IMR-90 (cell line): ENCODE data around the gene TLCD4. TPM values are rescaled to one million over a fixed set of nuclear protein-coding genes. Genes with fewer than 3 reads are reported as not detected.

Experiments
- ATAC-seq: fragments of 200-7000 bp; cut with Tn5 transposase; 2 replicates; pipeline ENCODE4 v1.9.1; 2020; ENCODE audit warnings: low read depth, mild to moderate bottlenecking, moderate library complexity
- BruUV-seq: library from RNA; stranded (reverse); fragments of 400-500 nt; replicated peaks from 2 replicates; lab custom pipeline; 2021; lab: Mats Ljungman, UMichigan
- CTCF ChIA-PET: fragments of 300-600 bp; formaldehyde crosslinking; extraction: SDS; loops from one replicate; lab custom pipeline; 2021; ENCODE audit warnings: antibody characterized with exemption; lab: Yijun Ruan, JAX
- POLR2A ChIA-PET: fragments of 300-600 bp; sonication (Branson Sonifier 250); formaldehyde crosslinking; loops from one replicate; lab custom pipeline; 2022; ENCODE audit warnings: antibody characterized with exemption; ENCODE audit not compliant: unreplicated experiment; lab: Charles Lee
- DNase-seq: peaks from one replicate; pipeline ENCODE4 v3.0.0; 2013
- H2AFZ ChIP-seq: replicated peaks from 2 replicates; pipeline ENCODE3; 2013; ENCODE audit warnings: low read length, mild to moderate bottlenecking; ENCODE audit not compliant: poor library complexity
- H2AK5ac ChIP-seq: 2 replicates; pipeline ENCODE4 v1.6.1; 2013; ENCODE audit warnings: low read depth, low read length, inconsistent platforms
- H2AK9ac ChIP-seq: replicated peaks from 2 replicates; pipeline ENCODE3; 2013; ENCODE audit warnings: mild to moderate bottlenecking, low read depth, low read length, moderate library complexity; ENCODE audit not compliant: poor library complexity
- H2BK120ac ChIP-seq: 2 replicates; pipeline ENCODE4 v1.6.1; 2013; ENCODE audit warnings: low read depth, low read length, inconsistent platforms
- H2BK15ac ChIP-seq: 3 replicates; pipeline ENCODE4 v1.6.1; 2013; ENCODE audit warnings: low read depth, low read length, inconsistent platforms
- H2BK20ac ChIP-seq: 2 replicates; pipeline ENCODE4 v1.6.1; 2013; ENCODE audit warnings: low read depth, mild to moderate bottlenecking, inconsistent platforms, low read length, moderate library complexity
- H2BK5ac ChIP-seq: 2 replicates; pipeline ENCODE4 v1.6.1; 2013; ENCODE audit warnings: mild to moderate bottlenecking, low read depth, low read length, inconsistent platforms; ENCODE audit not compliant: poor library complexity, severe bottlenecking
- H3K14ac ChIP-seq: replicated peaks from 2 replicates; pipeline ENCODE4 v1.6.1; 2013; ENCODE audit warnings: low read depth, low read length, inconsistent platforms
- H3K18ac ChIP-seq: 2 replicates; pipeline ENCODE4 v1.6.1; 2013; ENCODE audit warnings: low read depth, low read length, control low read depth
- H3K23ac ChIP-seq: 2 replicates; pipeline ENCODE4 v1.6.1; 2013; ENCODE audit warnings: low read depth, low read length, inconsistent platforms
- H3K27ac ChIP-seq: 2 replicates; pipeline ENCODE4 v1.5.1; 2013; ENCODE audit warnings: mild to moderate bottlenecking, control low read depth, low read length; ENCODE audit not compliant: insufficient read depth
- H3K27me3 ChIP-seq: 2 replicates; pipeline ENCODE4 v1.6.1; 2013; ENCODE audit warnings: low read length; ENCODE audit not compliant: control insufficient read depth, insufficient read depth
- H3K36me3 ChIP-seq: 2 replicates; pipeline ENCODE4 v1.6.1; 2013; ENCODE audit warnings: low read length, mixed read lengths; ENCODE audit not compliant: control insufficient read depth, insufficient read depth
- H3K4ac ChIP-seq: 2 replicates; pipeline ENCODE4 v1.6.1; 2013; ENCODE audit warnings: low read depth, low read length, inconsistent platforms
- H3K4me1 ChIP-seq: 2 replicates; pipeline ENCODE4 v1.6.1; 2013; ENCODE audit warnings: low read length, mixed read lengths; ENCODE audit not compliant: control insufficient read depth, insufficient read depth
- H3K4me2 ChIP-seq: 2 replicates; pipeline ENCODE4 v1.6.1; 2013; ENCODE audit warnings: low read depth, mild to moderate bottlenecking, control low read depth, low read length, moderate library complexity
- H3K4me3 ChIP-seq: 2 replicates; pipeline ENCODE4 v1.5.1; 2013; ENCODE audit warnings: low read depth, mild to moderate bottlenecking, control low read depth, low read length, moderate library complexity; ENCODE audit not compliant: insufficient read depth
- H3K56ac ChIP-seq: 2 replicates; pipeline ENCODE4 v1.6.1; 2013; ENCODE audit warnings: low read length, inconsistent platforms; ENCODE audit not compliant: insufficient read depth; ENCODE audit errors: extremely low read depth
- H3K79me1 ChIP-seq, 2 experiments: 2 replicates each; pipeline ENCODE4 v1.6.1; 2013; ENCODE audit warnings: low read length in 2 of 2, inconsistent platforms in 1 of 2, low read depth in 1 of 2
- H3K9ac ChIP-seq: 2 replicates; pipeline ENCODE4 v1.6.1; 2013; ENCODE audit warnings: low read depth, low read length, control low read depth
- H3K9me1 ChIP-seq: 2 replicates; pipeline ENCODE4 v1.6.1; 2013; ENCODE audit warnings: low read length, inconsistent platforms; ENCODE audit not compliant: insufficient read depth
- H3K9me3 ChIP-seq: 2 replicates; pipeline ENCODE4 v1.6.1; 2013; ENCODE audit warnings: low read length; ENCODE audit not compliant: control insufficient read depth, insufficient read depth
- H4K20me1 ChIP-seq: 2 replicates; pipeline ENCODE4 v1.6.1; 2013; ENCODE audit warnings: low read length, inconsistent platforms; ENCODE audit not compliant: insufficient read depth
- H4K5ac ChIP-seq: 2 replicates; pipeline ENCODE4 v1.6.1; 2013; ENCODE audit warnings: mild to moderate bottlenecking, low read depth, low read length, control low read depth
- H4K8ac ChIP-seq, 2 experiments: 2 replicates each; pipeline ENCODE4 v1.6.1; 2013; ENCODE audit warnings: low read depth in 2 of 2, low read length in 2 of 2, control low read depth in 1 of 2, inconsistent platforms in 1 of 2
- H4K91ac ChIP-seq: 2 replicates; pipeline ENCODE4 v1.6.1; 2013; ENCODE audit warnings: low read depth, low read length, inconsistent platforms; ENCODE audit not compliant: insufficient read depth
- CHD1 ChIP-seq: IDR thresholded peaks from 2 replicates; pipeline ENCODE4 v1.6.1; 2012; ENCODE audit warnings: low read depth, low read length, improper control_type of control experiment
- FOS ChIP-seq: fragments of 150-350 bp; IDR thresholded peaks from 2 replicates; pipeline ENCODE4 v1.6.1; 2016; ENCODE audit warnings: low read depth, low read length
- MAFK ChIP-seq: IDR thresholded peaks from 2 replicates; pipeline ENCODE4 v1.6.1; 2012; ENCODE audit warnings: low read depth, low read length, improper control_type of control experiment
- MXI1 ChIP-seq: IDR thresholded peaks from 2 replicates; pipeline ENCODE4 v1.6.1; 2012; ENCODE audit warnings: low read depth, mild to moderate bottlenecking, low read length, moderate library complexity, borderline replicate concordance
- POLR2A ChIP-seq: IDR thresholded peaks from 2 replicates; pipeline ENCODE4 v1.6.1; 2012; ENCODE audit warnings: mild to moderate bottlenecking, low read depth, low read length
- WGBS, 2 experiments: methylation state at CpG; one replicate each; pipeline versions ENCODE4 v1.1.5 to v1.1.7; 2013; ENCODE audit warnings: missing lambda C conversion rate in 2 of 2; ENCODE audit not compliant: insufficient read length in 1 of 2; ENCODE audit errors: extremely low coverage in 2 of 2; 5-methylcytosine and 5-hydroxymethylcytosine counted together
- dilution Hi-C: fragments of 300-500 bp; cut with HindIII; formaldehyde crosslinking; loops from one replicate; pipeline ENCODE4 v1.14.3; 2018; ENCODE audit warnings: low sequenced_read_pairs; ENCODE audit not compliant: unreplicated experiment
- in situ Hi-C: fragments of 300-500 bp; cut with MboI; formaldehyde crosslinking; loops from 3 replicates; pipeline ENCODE4 v1.14.3; 2019; ENCODE audit warnings: low sequenced_read_pairs, inconsistent platforms, mixed read lengths
- intact Hi-C: fragments of 100-400 bp; cut with micrococcal nuclease; formaldehyde crosslinking; loops from 2 replicates; pipeline ENCODE4 v1.10.0; 2022
- polyA plus RNA-seq, 3 experiments: library from polyadenylated mRNA; depleted of rRNA; stranded (reverse); fragments of >200 nt; gene quantifications; 2 replicates each; pipeline ENCODE4 v1.2.3, GENCODE V29; 2012; ENCODE audit warnings: low replicate concordance in 1 of 3
- total RNA-seq: library from RNA; depleted of rRNA; stranded (reverse); fragments of >200 nt; gene quantifications from 2 replicates; pipeline ENCODE4 v1.2.3, GENCODE V29; 2012
- TF ChIP-seq, protein P1 (sequence below): conservative IDR thresholded peaks from 2 replicates; pipeline ENCODE4 v1.5.1; 2012; ENCODE audit warnings: mild to moderate bottlenecking, low read depth, low read length, improper control_type of control experiment

The TLCD4 gene
- total and polyA plus RNA-seq, 2 of the 4 experiments (the other 2 are of a cell fraction): 0.22 to 0.36 TPM

DNA sequence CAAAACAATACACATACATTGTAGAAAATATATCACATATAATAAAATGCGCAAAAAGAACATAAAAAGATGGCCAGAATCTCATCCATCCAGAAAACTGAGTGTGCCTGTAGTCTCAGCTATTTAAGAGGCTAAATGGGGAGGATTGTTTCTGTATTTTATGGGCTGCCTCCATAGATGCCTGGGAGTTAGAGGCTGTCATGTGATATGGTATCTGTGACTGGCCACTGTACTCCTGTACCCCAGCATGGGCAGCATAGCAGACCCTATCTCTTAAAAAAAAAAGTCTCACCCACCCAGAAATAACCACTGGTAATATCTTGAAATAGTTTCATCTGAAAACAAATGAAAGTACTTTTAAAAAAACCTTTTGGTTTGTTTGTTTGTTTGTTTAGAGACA is 3.5 kb upstream of the TLCD4 start:
- Histone ChIP-seq H4K5ac (no peak overlapping the region), H4K8ac (no peak overlapping the region), H3K4me3 (no peak overlapping the region), H4K20me1 (no peaks in the 10 kb centered on the region), H3K27me3 (peaks cover 14% of the 10 kb centered on the region), H3K56ac (no peak overlapping the region), H2AK9ac (no peak overlapping the region), H3K27ac (no peak overlapping the region), H2AFZ (no peak overlapping the region), H3K4me1 (no peaks in the 10 kb centered on the region; the same call in 1 of the 2 replicates), H3K9ac (no peak overlapping the region), H3K23ac (no peak overlapping the region), H3K4ac (no peak overlapping the region), H3K79me1 (no peaks in the 10 kb centered on the region), H3K9me3 (no peaks in the 10 kb centered on the region), H2BK20ac (no peak overlapping the region), H2BK120ac (no peak overlapping the region), H2BK5ac (no peak overlapping the region), H2AK5ac (no peak overlapping the region), H3K9me1 (peaks cover 6% of the 10 kb centered on the region; the same call in 1 of the 2 replicates), H4K91ac (no peak overlapping the region), H2BK15ac (no peak overlapping the region), H3K4me2 (no peak overlapping the region), H3K36me3 (no peaks in the 10 kb centered on the region), H3K14ac (no peak overlapping the region), H3K18ac (no peak overlapping the region)
- TF ChIP-seq FOS (no peak), POLR2A (no peak), MAFK (no peak), CHD1 (no peak), MXI1 (no peak)
- TF ChIP-seq, protein P1, sequence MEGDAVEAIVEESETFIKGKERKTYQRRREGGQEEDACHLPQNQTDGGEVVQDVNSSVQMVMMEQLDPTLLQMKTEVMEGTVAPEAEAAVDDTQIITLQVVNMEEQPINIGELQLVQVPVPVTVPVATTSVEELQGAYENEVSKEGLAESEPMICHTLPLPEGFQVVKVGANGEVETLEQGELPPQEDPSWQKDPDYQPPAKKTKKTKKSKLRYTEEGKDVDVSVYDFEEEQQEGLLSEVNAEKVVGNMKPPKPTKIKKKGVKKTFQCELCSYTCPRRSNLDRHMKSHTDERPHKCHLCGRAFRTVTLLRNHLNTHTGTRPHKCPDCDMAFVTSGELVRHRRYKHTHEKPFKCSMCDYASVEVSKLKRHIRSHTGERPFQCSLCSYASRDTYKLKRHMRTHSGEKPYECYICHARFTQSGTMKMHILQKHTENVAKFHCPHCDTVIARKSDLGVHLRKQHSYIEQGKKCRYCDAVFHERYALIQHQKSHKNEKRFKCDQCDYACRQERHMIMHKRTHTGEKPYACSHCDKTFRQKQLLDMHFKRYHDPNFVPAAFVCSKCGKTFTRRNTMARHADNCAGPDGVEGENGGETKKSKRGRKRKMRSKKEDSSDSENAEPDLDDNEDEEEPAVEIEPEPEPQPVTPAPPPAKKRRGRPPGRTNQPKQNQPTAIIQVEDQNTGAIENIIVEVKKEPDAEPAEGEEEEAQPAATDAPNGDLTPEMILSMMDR: no peak
- BruUV-seq: no TSS peak
- WGBS, 2 experiments: no CpG with 5 or more reads among the region's 1 CpG
- POLR2A ChIA-PET: no interaction called here
- dilution Hi-C loops (no loop called here), in situ Hi-C loops (no loop called here), intact Hi-C loops (no loop called here)
- ATAC-seq: no peak
- CTCF ChIA-PET: no interaction called here
- DNase-seq: no peak
